Glutamatergic neuron (in vitro differentiated cells): ENCODE measurements around the gene ZBTB2. TPM values are rescaled to one million over a fixed set of nuclear protein-coding genes. Genes with fewer than 3 reads are reported as not detected.

Experiments
- DNase-seq: peaks from one replicate; pipeline ENCODE4 v3.0.0; 2022
- H3K27ac Mint-ChIP-seq: one replicate; pipeline ENCODE4 v1.8.0; 2020; ENCODE audit warnings: mild to moderate bottlenecking, mixed read lengths, inconsistent platforms; ENCODE audit not compliant: unreplicated experiment
- H3K27me3 Mint-ChIP-seq: one replicate; pipeline ENCODE4 v1.8.0; 2020; ENCODE audit warnings: mild to moderate bottlenecking, moderate library complexity, mixed read lengths, inconsistent platforms; ENCODE audit not compliant: unreplicated experiment
- H3K36me3 Mint-ChIP-seq: one replicate; pipeline ENCODE4 v1.8.0; 2020; ENCODE audit warnings: mild to moderate bottlenecking, mixed read lengths, inconsistent platforms; ENCODE audit not compliant: unreplicated experiment
- H3K4me1 Mint-ChIP-seq: one replicate; pipeline ENCODE4 v1.8.0; 2020; ENCODE audit warnings: mild to moderate bottlenecking, low read depth, mixed read lengths, inconsistent platforms; ENCODE audit not compliant: unreplicated experiment
- H3K4me3 Mint-ChIP-seq: one replicate; pipeline ENCODE4 v1.8.0; 2020; ENCODE audit warnings: mild to moderate bottlenecking, mixed read lengths, inconsistent platforms; ENCODE audit not compliant: unreplicated experiment
- H3K9me3 Mint-ChIP-seq: one replicate; pipeline ENCODE4 v1.8.0; 2020; ENCODE audit warnings: mild to moderate bottlenecking, moderate library complexity, mixed read lengths, inconsistent platforms; ENCODE audit not compliant: unreplicated experiment
- CTCF ChIP-seq: fragments of 200-600 bp; sonication (generic); IDR thresholded peaks from one replicate; pipeline ENCODE4 v1.5.0; 2021; ENCODE audit not compliant: partially characterized antibody, unreplicated experiment
- total RNA-seq: library from RNA; stranded (reverse); fragmentation: NEBNext Ultra II Directional; extraction: Animal tissue kit (Norgen Biotek cat#: 25700); gene quantifications from one replicate; pipeline ENCODE4 v1.2.1, GENCODE V29; 2021; ENCODE audit not compliant: unreplicated experiment

ZBTB2 gene
- total RNA-seq, 1 donor from 2014 or later, result 6.7 TPM

- Mint-ChIP-seq H3K9me3 (no peaks in the 10 kb centered on the region), H3K27ac (no peak overlapping the region), H3K4me1 (peaks cover 5% of the 10 kb centered on the region), H3K36me3 (no peaks in the 10 kb centered on the region), H3K4me3 (no peak overlapping the region), H3K27me3 (peaks cover 1% of the 10 kb centered on the region)
- no peak for DNase-seq
- TF ChIP-seq CTCF, result no peak
These were observed 52.6 kb downstream of the ZBTB2 start for GRCh38 chr6:151338651-151339200.

- no peak for DNase-seq
- H3K9me3 Mint-ChIP-seq, result no peaks in the 10 kb centered on the region
These were observed 55.4 kb downstream of the ZBTB2 start for GRCh38 chr6:151335930-151336329.

GRCh38 chr6:151330130-151330696 lies 61.1 kb downstream of the ZBTB2 start:
- Mint-ChIP-seq H3K27me3 (peaks cover 3% of the 10 kb centered on the region), H3K9me3 (peaks cover 4% of the 10 kb centered on the region), H3K27ac (no peak overlapping the region), H3K4me1 (peaks cover 11% of the 10 kb centered on the region), H3K36me3 (no peaks in the 10 kb centered on the region), H3K4me3 (no peak overlapping the region)
- DNase-seq, result no peak
- no peak for TF ChIP-seq CTCF

More at GRCh38 chr6:151335930-151336329, 55.4 kb downstream of the ZBTB2 start:
- Mint-ChIP-seq H3K27ac (no peak overlapping the region), H3K36me3 (no peaks in the 10 kb centered on the region), H3K4me3 (no peak overlapping the region), H3K4me1 (peaks cover 9% of the 10 kb centered on the region), H3K27me3 (peaks cover 3% of the 10 kb centered on the region)
- TF ChIP-seq CTCF, result no peak

- H3K4me3 Mint-ChIP-seq, result no peak overlapping the region
These were observed 64.3 kb downstream of the ZBTB2 start for GRCh38 chr6:151327101-151327500.

More at GRCh38 chr6:151327101-151327500, 64.3 kb downstream of the ZBTB2 start:
- Mint-ChIP-seq H3K9me3 (peaks cover 13% of the 10 kb centered on the region), H3K27ac (no peak overlapping the region), H3K27me3 (peaks cover 4% of the 10 kb centered on the region), H3K36me3 (no peaks in the 10 kb centered on the region), H3K4me1 (peaks cover 27% of the 10 kb centered on the region)
- no peak for DNase-seq
- no peak for TF ChIP-seq CTCF
